NT2/D1 (cell line): Measurements from ENCODE around the gene PNMA5.
"Not testable (repeated sequence)": the region's sequence is repeated elsewhere in the genome, so short reads cannot be mapped to it uniquely, and the experiment has no call there.

Source experiments
- DNase-seq: peaks from one replicate; pipeline ENCODE4 v3.0.0-alpha.2; 2011; ENCODE audit warnings: low read depth, low spot score
- H3K27me3 ChIP-seq: 2 replicates; pipeline ENCODE4 v1.6.0; 2011; ENCODE audit warnings: mild to moderate bottlenecking; ENCODE audit not compliant: insufficient read length, insufficient read depth
- H3K36me3 ChIP-seq: 2 replicates; pipeline ENCODE4 v1.6.1; 2011; ENCODE audit warnings: mild to moderate bottlenecking, low read length, mixed read lengths; ENCODE audit not compliant: insufficient read depth, insufficient read length
- H3K4me1 ChIP-seq: 2 replicates; pipeline ENCODE4 v1.5.1; 2011; ENCODE audit not compliant: insufficient read depth, insufficient read length
- H3K4me3 ChIP-seq: 2 replicates; pipeline ENCODE4 v1.5.1; 2011; ENCODE audit warnings: low read depth; ENCODE audit not compliant: insufficient read length
- H3K9ac ChIP-seq: 2 replicates; pipeline ENCODE4 v1.6.0; 2011; ENCODE audit warnings: low read depth; ENCODE audit not compliant: insufficient read length
- H3K9me3 ChIP-seq: 2 replicates; pipeline ENCODE4 v1.5.1; 2011; ENCODE audit warnings: mild to moderate bottlenecking, low read length; ENCODE audit not compliant: insufficient read depth
- SUZ12 ChIP-seq: IDR thresholded peaks from 2 replicates; pipeline ENCODE4 v1.6.1; 2011; ENCODE audit not compliant: insufficient read length, insufficient read depth; ENCODE audit errors: extremely low read depth
- YY1 ChIP-seq: IDR thresholded peaks from 2 replicates; pipeline ENCODE4 v1.6.1; 2011; ENCODE audit not compliant: insufficient read length, insufficient read depth
- ZNF274 ChIP-seq: IDR thresholded peaks from 2 replicates; pipeline ENCODE4 v1.6.1; 2011; ENCODE audit warnings: mild to moderate bottlenecking, low read depth, low read length

Gene PNMA5

DNA sequence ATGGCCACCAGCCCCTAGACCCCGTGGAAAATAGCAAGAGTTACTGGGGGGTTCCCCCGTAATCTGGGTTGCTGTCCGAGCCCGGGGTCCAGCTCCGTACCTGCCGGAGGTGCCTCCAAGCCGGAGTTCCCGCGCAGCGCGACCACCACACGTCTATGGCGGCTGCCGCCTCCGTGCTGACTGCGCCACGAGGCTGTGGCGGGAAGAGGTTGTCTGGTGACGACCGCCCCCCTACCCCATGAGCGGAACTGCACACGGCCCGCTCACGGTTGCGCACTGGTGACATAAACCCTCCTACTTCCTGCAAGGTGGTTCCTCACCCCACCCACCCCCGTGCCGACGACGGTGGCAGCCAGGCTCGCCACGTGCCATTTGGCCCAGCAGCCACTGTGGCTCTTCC lies at the start of gene PNMA5:
Gene PNMA5, minus strand, starts transcription at position 184 of the 400 bp plus-strand sequence. CDS start 2,518 bp downstream, outside the sequence.
- TF ChIP-seq SUZ12 (no peak), YY1 (no peak), ZNF274 (no peak)
- no peaks in the 10 kb centered on the region for H3K36me3 ChIP-seq
- no peak within 1 kb of the TSS for H3K9ac ChIP-seq
- no peaks in the 10 kb centered on the region for H3K27me3 ChIP-seq
- no peak within 1 kb of the TSS for H3K4me3 ChIP-seq
- DNase-seq = no peak
- H3K4me1 ChIP-seq = peaks cover 1% of the 10 kb centered on the region
- H3K9me3 ChIP-seq = no peaks in the 10 kb centered on the region

GRCh38 chrX:153032397-153033118 lies 38.6 kb upstream of the PNMA5 start:
- H3K9ac ChIP-seq = no peak overlapping the region

GRCh38 chrX:153030801-153031200 lies 36.9 kb upstream of the PNMA5 start:
- Histone ChIP-seq H3K9ac (no peak overlapping the region), H3K36me3 (no peaks in the 10 kb centered on the region), H3K4me1 (no peaks in the 10 kb centered on the region), H3K9me3 (no peaks in the 10 kb centered on the region), H3K27me3 (no peaks in the 10 kb centered on the region), H3K4me3 (no peak overlapping the region)
- DNase-seq = no peak
- TF ChIP-seq SUZ12 (no peak), YY1 (no peak), ZNF274 (no peak)

More at GRCh38 chrX:153032397-153033118, 38.6 kb upstream of the PNMA5 start:
- Histone ChIP-seq H3K36me3 (no peaks in the 10 kb centered on the region), H3K27me3 (no peaks in the 10 kb centered on the region), H3K4me3 (no peak overlapping the region), H3K4me1 (no peaks in the 10 kb centered on the region), H3K9me3 (no peaks in the 10 kb centered on the region)
- no peak for TF ChIP-seq YY1
- no peak for DNase-seq

DNA sequence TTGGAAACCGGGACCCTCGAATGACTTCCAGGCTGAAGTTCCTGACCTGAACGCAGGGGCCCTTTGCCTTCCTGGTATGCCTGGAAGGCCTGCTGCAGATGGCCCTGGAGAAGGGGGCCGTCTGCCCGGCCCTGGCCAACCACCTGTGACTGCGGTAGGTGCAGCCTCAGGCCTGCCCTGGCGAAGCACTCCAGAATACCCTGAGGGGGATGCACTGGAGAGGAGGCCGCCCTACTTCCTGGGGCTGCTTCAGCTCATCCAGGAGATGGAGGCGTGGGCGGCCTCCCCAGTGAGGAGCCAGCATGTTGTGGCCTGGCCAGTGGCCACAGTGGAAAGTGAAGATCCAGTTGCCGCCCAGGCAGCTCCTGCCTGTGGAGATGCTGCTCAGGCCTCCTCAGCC lies 36.0 kb upstream of the PNMA5 start:
- Histone ChIP-seq H3K9me3 (no peaks in the 10 kb centered on the region), H3K36me3 (no peaks in the 10 kb centered on the region), H3K9ac (no peak overlapping the region), H3K4me1 (no peaks in the 10 kb centered on the region), H3K4me3 (no peak overlapping the region), H3K27me3 (no peaks in the 10 kb centered on the region)
- no peak for DNase-seq
- no peak for TF ChIP-seq ZNF274
- TF ChIP-seq SUZ12 = no peak
- TF ChIP-seq YY1 = no peak

DNA sequence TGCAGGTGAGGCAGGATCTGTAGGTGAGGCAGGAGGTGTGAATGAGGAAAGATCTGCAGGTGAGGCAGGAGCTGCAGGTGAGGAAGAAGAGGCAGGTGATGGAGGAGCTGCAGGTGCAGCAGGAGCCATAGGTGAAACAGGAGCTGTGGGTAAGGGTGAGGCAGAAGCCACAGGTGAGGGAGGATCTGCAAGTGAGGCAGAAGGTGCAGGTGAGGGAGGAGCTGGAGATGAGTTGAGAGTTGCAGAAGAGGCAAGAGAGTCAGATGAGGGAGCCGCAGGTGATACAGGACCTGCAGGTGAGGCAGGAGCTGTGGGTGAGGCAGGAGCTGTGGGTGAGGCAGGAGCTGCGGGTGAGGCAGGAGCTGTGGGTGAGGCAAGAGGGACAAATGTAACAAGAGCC lies 35.2 kb upstream of the PNMA5 start:
- Histone ChIP-seq H3K36me3 (no peaks in the 10 kb centered on the region), H3K9me3 (no peaks in the 10 kb centered on the region), H3K4me1 (no peaks in the 10 kb centered on the region), H3K9ac (no peak overlapping the region), H3K4me3 (no peak overlapping the region), H3K27me3 (no peaks in the 10 kb centered on the region)
- TF ChIP-seq SUZ12 (no peak), ZNF274 (no peak), YY1 (no peak)
- DNase-seq = no peak

DNA sequence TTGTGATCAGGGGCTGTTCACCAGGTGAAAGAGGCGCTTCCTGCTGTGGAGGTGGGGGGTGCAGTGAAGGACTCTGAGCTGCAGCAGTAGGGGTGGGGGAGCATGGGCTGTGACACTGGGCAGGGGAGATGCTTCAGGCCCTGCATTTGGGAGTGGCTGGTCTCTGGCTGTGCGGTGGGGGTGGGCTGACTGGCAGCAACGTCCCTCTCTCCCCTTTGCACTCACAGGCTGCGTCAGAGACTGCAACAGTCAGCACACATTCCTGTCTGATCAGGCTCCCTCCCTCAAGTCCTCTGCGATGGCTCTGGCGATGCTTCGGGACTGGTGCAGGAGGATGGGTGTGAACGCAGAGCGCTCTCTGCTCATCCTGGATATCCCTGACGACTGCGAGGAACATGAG lies 34.6 kb upstream of the PNMA5 start:
- not testable (repeated sequence) for H3K4me1 ChIP-seq, H3K9me3 ChIP-seq, DNase-seq, H3K27me3 ChIP-seq, H3K9ac ChIP-seq, H3K4me3 ChIP-seq, H3K36me3 ChIP-seq

GRCh38 chrX:153026501-153026900 lies 32.6 kb upstream of the PNMA5 start:
- not testable (repeated sequence) for H3K4me3 ChIP-seq, H3K9me3 ChIP-seq, H3K27me3 ChIP-seq, H3K36me3 ChIP-seq, H3K4me1 ChIP-seq, DNase-seq, H3K9ac ChIP-seq

DNA sequence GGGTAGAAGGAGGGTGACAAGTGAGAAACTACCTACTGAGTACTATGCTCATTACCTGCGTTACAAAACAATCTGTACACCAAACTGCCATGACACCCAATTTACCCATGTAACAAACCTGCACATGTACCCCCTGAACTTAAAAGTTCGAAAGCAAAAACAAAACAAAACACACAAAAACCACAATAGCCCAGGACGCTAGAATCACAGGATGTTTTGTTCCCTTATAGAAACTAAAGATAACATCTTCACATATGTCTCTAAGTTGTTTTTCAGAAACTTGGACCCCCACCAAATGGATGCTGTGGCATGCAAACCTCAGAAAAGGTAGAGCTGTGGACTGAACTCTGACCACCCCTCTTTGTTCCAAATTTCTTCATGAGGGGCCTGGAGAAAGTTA lies 25.2 kb upstream of the PNMA5 start:
- no peaks in the 10 kb centered on the region for H3K4me1 ChIP-seq
- H3K4me3 ChIP-seq = no peak overlapping the region
- TF ChIP-seq YY1 (no peak), SUZ12 (no peak), ZNF274 (no peak)
- H3K36me3 ChIP-seq = no peaks in the 10 kb centered on the region
- DNase-seq = no peak
- H3K27me3 ChIP-seq = no peaks in the 10 kb centered on the region
- no peaks in the 10 kb centered on the region for H3K9me3 ChIP-seq
- H3K9ac ChIP-seq = no peak overlapping the region

GRCh38 chrX:153017174-153017573 lies 23.3 kb upstream of the PNMA5 start:
- DNase-seq, H3K4me3 ChIP-seq, H3K27me3 ChIP-seq, H3K9ac ChIP-seq, H3K4me1 ChIP-seq, H3K36me3 ChIP-seq, H3K9me3 ChIP-seq: not testable (repeated sequence)
